Effector memory CD4-positive, alpha-beta T cell (primary cell): ENCODE data around the gene CAMK1G.

Source experiments
- DNase-seq, 3 donors: peaks; one replicate each; pipeline ENCODE4 v3.0.0-alpha.2; 2020
- H3K27ac ChIP-seq: 2 replicates; pipeline ENCODE4 v1.7.0; 2013; ENCODE audit warnings: mild to moderate bottlenecking, low read length, moderate library complexity; ENCODE audit not compliant: insufficient read depth, poor library complexity, severe bottlenecking
- H3K27me3 ChIP-seq: replicated peaks from 2 replicates; pipeline ENCODE4 v1.7.0; 2013; ENCODE audit warnings: mild to moderate bottlenecking, low read length; ENCODE audit not compliant: insufficient read depth, control insufficient read depth, poor library complexity, severe bottlenecking
- H3K36me3 ChIP-seq: 2 replicates; pipeline ENCODE4 v1.7.0; 2013; ENCODE audit warnings: mild to moderate bottlenecking, low read length, moderate library complexity; ENCODE audit not compliant: control insufficient read depth, insufficient read depth
- H3K4me1 ChIP-seq: 2 replicates; pipeline ENCODE4 v1.7.0; 2013; ENCODE audit warnings: low read length, mild to moderate bottlenecking; ENCODE audit not compliant: control insufficient read depth, insufficient read depth, poor library complexity, severe bottlenecking
- H3K4me3 ChIP-seq: 2 replicates; pipeline ENCODE4 v1.7.0; 2013; ENCODE audit warnings: low read length, low read depth, mild to moderate bottlenecking; ENCODE audit not compliant: insufficient read depth, poor library complexity, severe bottlenecking
- H3K9me3 ChIP-seq: 2 replicates; pipeline ENCODE4 v1.7.0; 2013; ENCODE audit warnings: mild to moderate bottlenecking, low read length, moderate library complexity; ENCODE audit not compliant: control insufficient read depth

The CAMK1G gene

GRCh38 chr1:209595599-209596285, 12.2 kb downstream of the CAMK1G start:
- no peaks in the 10 kb centered on the region for H3K36me3 ChIP-seq
- H3K27ac ChIP-seq = no peak overlapping the region
- DNase-seq = no peak
- H3K27me3 ChIP-seq = no peaks in the 10 kb centered on the region
- H3K9me3 ChIP-seq = no peaks in the 10 kb centered on the region
- no peaks in the 10 kb centered on the region for H3K4me1 ChIP-seq
- H3K4me3 ChIP-seq = no peak overlapping the region

GRCh38 chr1:209597499-209597898, 14.0 kb downstream of the CAMK1G start:
- Histone ChIP-seq H3K36me3 (no peaks in the 10 kb centered on the region), H3K9me3 (no peaks in the 10 kb centered on the region), H3K27me3 (no peaks in the 10 kb centered on the region), H3K4me1 (no peaks in the 10 kb centered on the region), H3K4me3 (no peak overlapping the region), H3K27ac (no peak overlapping the region)
- DNase-seq = no peak

GRCh38 chr1:209598227-209598626, 14.7 kb downstream of the CAMK1G start:
- no peaks in the 10 kb centered on the region for H3K4me1 ChIP-seq
- no peaks in the 10 kb centered on the region for H3K27me3 ChIP-seq
- H3K9me3 ChIP-seq = no peaks in the 10 kb centered on the region
- no peak overlapping the region for H3K27ac ChIP-seq
- H3K36me3 ChIP-seq = no peaks in the 10 kb centered on the region
- DNase-seq = no peak
- no peak overlapping the region for H3K4me3 ChIP-seq

- no peaks in the 10 kb centered on the region for H3K9me3 ChIP-seq
- no peaks in the 10 kb centered on the region for H3K4me1 ChIP-seq
- no peak overlapping the region for H3K27ac ChIP-seq
- DNase-seq = no peak
- no peaks in the 10 kb centered on the region for H3K36me3 ChIP-seq
- no peak overlapping the region for H3K4me3 ChIP-seq
- H3K27me3 ChIP-seq = no peaks in the 10 kb centered on the region
Observed at GRCh38 chr1:209600541-209600940, 17.0 kb downstream of the CAMK1G start.

GRCh38 chr1:209601809-209602657, 18.5 kb downstream of the CAMK1G start:
- peak in 1 of 3 donors; percentile 6 for DNase-seq
- H3K27me3 ChIP-seq = no peaks in the 10 kb centered on the region
- H3K9me3 ChIP-seq = no peaks in the 10 kb centered on the region
- no peaks in the 10 kb centered on the region for H3K4me1 ChIP-seq
- H3K36me3 ChIP-seq = no peaks in the 10 kb centered on the region
- no peak overlapping the region for H3K27ac ChIP-seq
- H3K4me3 ChIP-seq = no peak overlapping the region

GRCh38 chr1:209603877-209604276, 20.4 kb downstream of the CAMK1G start:
- no peaks in the 10 kb centered on the region for H3K27me3 ChIP-seq
- H3K9me3 ChIP-seq = no peaks in the 10 kb centered on the region
- H3K27ac ChIP-seq = no peak overlapping the region
- no peak overlapping the region for H3K4me3 ChIP-seq
- no peaks in the 10 kb centered on the region for H3K36me3 ChIP-seq
- no peak for DNase-seq
- no peaks in the 10 kb centered on the region for H3K4me1 ChIP-seq

GRCh38 chr1:209607102-209607794, 23.7 kb downstream of the CAMK1G start:
- Histone ChIP-seq H3K4me3 (no peak overlapping the region), H3K27me3 (no peaks in the 10 kb centered on the region), H3K27ac (no peak overlapping the region), H3K4me1 (no peaks in the 10 kb centered on the region), H3K9me3 (no peaks in the 10 kb centered on the region), H3K36me3 (no peaks in the 10 kb centered on the region)
- no peak for DNase-seq

GRCh38 chr1:209607795-209608178, 24.3 kb downstream of the CAMK1G start:
- no peak overlapping the region for H3K27ac ChIP-seq
- no peak for DNase-seq
- no peaks in the 10 kb centered on the region for H3K27me3 ChIP-seq
- H3K36me3 ChIP-seq = no peaks in the 10 kb centered on the region
- H3K4me1 ChIP-seq = no peaks in the 10 kb centered on the region
- no peak overlapping the region for H3K4me3 ChIP-seq
- H3K9me3 ChIP-seq = no peaks in the 10 kb centered on the region

GRCh38 chr1:209609041-209609790, 25.7 kb downstream of the CAMK1G start:
- Histone ChIP-seq H3K9me3 (no peaks in the 10 kb centered on the region), H3K27ac (no peak overlapping the region), H3K4me3 (no peak overlapping the region), H3K4me1 (no peaks in the 10 kb centered on the region), H3K36me3 (no peaks in the 10 kb centered on the region), H3K27me3 (no peaks in the 10 kb centered on the region)
- no peak for DNase-seq
